ENCODE data around the gene PIK3R3. TPM values are rescaled to one million over a fixed set of nuclear protein-coding genes. Genes with fewer than 3 reads are reported as not detected.
A peak's percentile ranks its signal among the peaks of the same experiment; 100 is the strongest.

Gene PIK3R3
- total and polyA plus RNA-seq, 11 donors: 11.8 to 54.1 (median 41.9) TPM

DNA sequence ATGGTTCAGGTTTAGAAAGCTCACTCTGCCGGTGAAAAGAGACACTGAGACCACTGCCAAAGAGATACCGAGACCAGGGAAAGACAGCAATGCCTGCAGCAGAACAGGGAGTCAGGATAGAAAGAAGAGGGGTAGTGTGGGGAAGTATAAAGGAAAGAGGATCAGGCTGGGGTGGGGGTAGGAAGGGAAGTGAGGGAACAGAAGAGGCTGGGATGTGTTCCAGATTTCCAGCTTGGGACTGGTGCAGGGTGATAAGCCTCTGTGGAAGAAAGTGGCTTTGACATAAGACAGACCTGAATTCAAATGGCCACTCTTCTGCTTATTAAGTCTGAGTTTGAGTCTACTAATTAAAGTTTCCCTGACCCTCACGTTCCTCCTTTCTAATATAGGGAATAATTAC, 105.9 kb downstream of the PIK3R3 start:
- peaks cover 0 to 72% (median 59%) of the 10 kb centered on the region in 9 donors for H3K36me3 ChIP-seq
- H3K27me3 ChIP-seq: no peaks in the 10 kb centered on the region
- no peaks in the 10 kb centered on the region for H3K9me3 ChIP-seq
- peak in 4 of 5 donors; percentile 60 to 66 (median 63) for DNase-seq
- intact Hi-C loops (cut with DNase I): loop anchor here in 5 of 10 donors (2.0 to 10.0 kb wide), 4 partner anchors 102 to 112 kb away; no protein-coding TSS in a partner anchor
- peak overlapping the region; percentile 64 to 94 (median 82) for H3K27ac ChIP-seq
- WGBS, 4 donors: 25 to 37% (median 34%) methylated on average over 3 of the region's 3 CpGs
- no peak overlapping the region for H3K4me3 ChIP-seq
- no peak for TF ChIP-seq POLR2A (IDR thresholded peaks at IDR 0.05)
- no peak for TF ChIP-seq CTCF (IDR thresholded peaks at IDR 0.05)
- H3K4me1 ChIP-seq: peaks cover 0 to 45% (median 19%) of the 10 kb centered on the region in 12 donors
- ATAC-seq: peak; percentile 72 to 81 (median 80)

DNA sequence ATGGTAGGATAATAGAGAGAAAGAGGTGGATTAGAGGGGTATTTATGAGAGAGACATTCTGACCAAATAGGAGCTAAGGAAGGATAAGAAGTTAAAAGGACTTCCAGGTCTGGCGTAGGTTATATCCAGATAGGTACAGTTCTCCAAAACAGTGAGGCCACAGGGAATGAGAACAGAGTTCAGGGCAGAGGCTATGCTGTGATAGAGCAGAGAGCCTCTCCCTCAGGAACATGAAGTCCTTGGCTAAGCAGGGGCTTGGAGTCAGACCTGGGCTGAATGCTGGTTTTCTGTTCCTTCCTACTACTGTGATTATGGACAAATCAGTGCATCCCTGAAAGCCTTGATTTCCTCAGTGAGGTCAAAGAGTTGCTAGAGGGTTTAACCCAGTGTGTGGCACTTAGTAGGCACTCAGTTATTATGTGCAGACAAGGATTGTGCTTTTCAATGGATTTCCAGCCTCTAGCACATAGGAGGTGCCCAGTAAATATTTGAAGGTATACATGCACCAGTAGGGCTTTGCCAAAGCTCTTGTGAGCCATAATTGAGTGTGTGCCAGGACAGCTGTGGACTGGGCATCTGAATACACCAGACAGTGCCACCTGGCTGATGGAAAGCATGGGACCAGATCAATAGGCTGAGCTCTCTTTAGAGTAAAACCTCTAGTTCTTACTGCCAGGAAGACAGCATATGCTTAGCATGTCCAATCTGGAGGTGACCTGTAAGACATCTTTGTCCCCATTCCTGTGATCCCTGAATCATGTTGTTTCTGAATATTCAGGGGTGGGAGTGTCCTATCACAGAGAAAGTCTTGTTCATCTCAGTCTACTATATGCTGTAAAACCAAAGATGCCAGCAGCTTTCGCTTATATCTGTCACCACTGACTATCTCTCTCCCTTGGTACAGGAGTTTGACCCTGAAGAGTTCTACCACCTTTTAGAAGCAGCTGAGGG, 111.1 kb downstream of the PIK3R3 start:
- intact Hi-C loops (cut with DNase I): loop anchor here in 3 of 10 donors (2.0 to 10.0 kb wide), 3 partner anchors 97 to 335 kb away; partner anchors contain the start of gene GPBP1L1 (in 1 of the 3)
- DNase-seq (no peak), ATAC-seq (peak; percentile 28 to 44 (median 39))
- H3K27ac ChIP-seq: peak overlapping the region in 4 of 12 donors; percentile 9 to 53 (median 36)
- peaks cover 0 to 47% (median 15%) of the 10 kb centered on the region in 12 donors for H3K4me1 ChIP-seq
- peaks cover 0 to 37% (median 30%) of the 10 kb centered on the region in 9 donors for H3K36me3 ChIP-seq
- 78 to 93% (median 91%) methylated on average over 2 of the region's 2 CpGs for WGBS, 4 donors
- no peaks in the 10 kb centered on the region for H3K9me3 ChIP-seq
- H3K27me3 ChIP-seq: no peaks in the 10 kb centered on the region
- TF ChIP-seq POLR2A (IDR thresholded peaks at IDR 0.05) (no peak), CTCF (IDR thresholded peaks at IDR 0.05) (peak in 2 of 12 donors; percentile 16 to 24)
- H3K4me3 ChIP-seq: no peak overlapping the region

DNA sequence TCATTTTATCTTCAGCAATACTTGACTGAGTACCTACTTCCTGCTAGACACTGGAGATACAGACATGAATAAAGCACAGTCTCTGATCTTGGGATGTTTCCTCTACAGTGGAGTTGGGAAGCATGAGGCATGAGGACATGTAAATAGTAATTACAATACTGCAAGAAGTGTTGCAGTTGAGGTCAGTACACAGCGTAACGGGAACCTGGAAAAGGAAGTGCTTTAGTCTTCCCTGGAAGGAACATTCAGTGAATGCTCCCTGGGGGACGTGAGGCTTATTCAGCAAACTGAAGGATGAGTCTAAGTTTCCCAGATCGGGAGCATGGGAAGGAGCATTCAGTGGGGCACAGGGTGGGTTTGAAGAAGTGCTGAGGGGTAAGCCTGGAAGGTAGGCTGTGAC, 112.4 kb downstream of the PIK3R3 start:
- Histone ChIP-seq H3K36me3 (peaks cover 0 to 36% (median 30%) of the 10 kb centered on the region in 9 donors), H3K27me3 (no peaks in the 10 kb centered on the region), H3K9me3 (no peaks in the 10 kb centered on the region), H3K27ac (peak overlapping the region in 2 of 12 donors; percentile 33 to 53), H3K4me3 (no peak overlapping the region), H3K4me1 (peaks cover 0 to 38% (median 10%) of the 10 kb centered on the region in 12 donors)
- 33 to 53% (median 45%) methylated on average over 4 of the region's 4 CpGs for WGBS, 4 donors
- DNase-seq (no peak), ATAC-seq (peak in 2 of 4 donors; percentile 18 to 26)
- no peak for TF ChIP-seq CTCF (IDR thresholded peaks at IDR 0.05)
- no peak for TF ChIP-seq POLR2A (IDR thresholded peaks at IDR 0.05)
- intact Hi-C loops (cut with DNase I): loop anchor here in 3 of 10 donors (2.0 to 10.0 kb wide), 3 partner anchors 95 to 333 kb away; partner anchors contain the start of gene GPBP1L1 (in 1 of the 3)

DNA sequence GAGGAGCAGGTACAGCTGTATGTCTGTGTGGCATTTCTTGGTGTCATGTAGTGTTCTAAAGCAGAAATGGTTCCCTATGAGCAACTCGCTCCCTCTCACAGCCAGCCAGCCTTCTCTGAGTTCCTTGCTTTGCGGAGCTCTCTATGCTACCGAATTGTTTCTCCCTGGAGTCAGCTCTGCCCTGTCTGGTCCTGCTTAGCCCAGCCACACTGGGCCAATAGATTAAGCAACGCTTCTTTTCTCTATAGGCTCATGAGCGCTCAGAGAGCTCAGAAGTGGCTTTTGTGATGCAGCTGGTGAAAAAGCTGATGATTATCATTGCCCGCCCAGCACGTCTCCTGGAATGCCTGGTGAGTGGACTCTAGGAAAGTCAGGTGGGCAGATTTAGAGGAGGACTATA, 113.1 kb downstream of the PIK3R3 start:
- DNase-seq (no peak), ATAC-seq (no peak)
- intact Hi-C loops (cut with DNase I): no loop called here
- Histone ChIP-seq H3K27ac (peak overlapping the region in 3 of 12 donors; percentile 22 to 53 (median 33)), H3K4me1 (peaks cover 0 to 37% (median 10%) of the 10 kb centered on the region in 12 donors), H3K9me3 (no peaks in the 10 kb centered on the region), H3K27me3 (no peaks in the 10 kb centered on the region), H3K4me3 (no peak overlapping the region), H3K36me3 (peaks cover 0 to 33% (median 27%) of the 10 kb centered on the region in 9 donors)
- WGBS, 4 donors: 90 to 97% (median 94%) methylated on average over 7 of the region's 7 CpGs
- TF ChIP-seq POLR2A (IDR thresholded peaks at IDR 0.05): no peak
- no peak for TF ChIP-seq CTCF (IDR thresholded peaks at IDR 0.05)
